ENCODE data around the gene MCL1. TPM values are rescaled to one million over a fixed set of nuclear protein-coding genes. Genes with fewer than 3 reads are reported as not detected.

The MCL1 gene
- total and polyA plus RNA-seq, 2 of the 13 experiments (the other 11 are each of a cell fraction or from before 2014, with no cell fraction given), result 69.5 to 125 TPM

DNA sequence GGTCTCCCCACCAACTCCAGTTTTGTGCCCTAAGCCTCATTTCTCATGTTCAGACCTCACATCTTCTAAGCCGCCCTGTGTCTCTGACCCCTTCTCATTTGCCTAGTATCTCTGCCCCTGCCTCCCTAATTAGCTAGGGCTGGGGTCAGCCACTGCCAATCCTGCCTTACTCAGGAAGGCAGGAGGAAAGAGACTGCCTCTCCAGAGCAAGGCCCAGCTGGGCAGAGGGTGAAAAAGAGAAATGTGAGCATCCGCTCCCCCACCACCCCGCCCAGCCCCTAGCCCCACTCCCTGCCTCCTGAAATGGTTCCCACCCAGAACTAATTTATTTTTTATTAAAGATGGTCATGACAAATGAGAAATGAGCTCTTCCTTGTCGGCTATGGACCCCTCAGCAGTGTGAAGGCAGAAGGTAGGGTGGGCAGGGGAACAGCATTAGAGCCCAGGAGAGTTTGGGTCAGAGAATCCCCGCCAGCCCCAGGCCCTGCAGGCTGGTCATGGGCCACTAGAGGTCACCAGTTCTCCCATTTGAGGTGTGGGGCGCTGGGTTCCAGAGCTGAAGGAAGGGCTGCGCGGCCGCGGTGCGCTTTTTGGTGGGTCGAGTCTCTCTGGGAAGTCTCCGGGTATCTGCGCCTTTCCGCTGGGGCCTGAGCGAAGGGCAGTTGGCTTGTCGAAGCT, 18.7 kb downstream of the MCL1 start (continued):
- no peak for TF ChIP-seq MTF1 (CRISPR knock-in tag; IDR thresholded peaks at IDR 0.05)
- 0 out of 2 replicates have a peak, but pooled peaks have one; percentile 7 for TF ChIP-seq SATB2 (CRISPR knock-in tag; IDR thresholded peaks at IDR 0.05)
- no peak for TF ChIP-seq SIX4 (CRISPR knock-in tag; IDR thresholded peaks at IDR 0.05)
- TF ChIP-seq, protein P1, sequence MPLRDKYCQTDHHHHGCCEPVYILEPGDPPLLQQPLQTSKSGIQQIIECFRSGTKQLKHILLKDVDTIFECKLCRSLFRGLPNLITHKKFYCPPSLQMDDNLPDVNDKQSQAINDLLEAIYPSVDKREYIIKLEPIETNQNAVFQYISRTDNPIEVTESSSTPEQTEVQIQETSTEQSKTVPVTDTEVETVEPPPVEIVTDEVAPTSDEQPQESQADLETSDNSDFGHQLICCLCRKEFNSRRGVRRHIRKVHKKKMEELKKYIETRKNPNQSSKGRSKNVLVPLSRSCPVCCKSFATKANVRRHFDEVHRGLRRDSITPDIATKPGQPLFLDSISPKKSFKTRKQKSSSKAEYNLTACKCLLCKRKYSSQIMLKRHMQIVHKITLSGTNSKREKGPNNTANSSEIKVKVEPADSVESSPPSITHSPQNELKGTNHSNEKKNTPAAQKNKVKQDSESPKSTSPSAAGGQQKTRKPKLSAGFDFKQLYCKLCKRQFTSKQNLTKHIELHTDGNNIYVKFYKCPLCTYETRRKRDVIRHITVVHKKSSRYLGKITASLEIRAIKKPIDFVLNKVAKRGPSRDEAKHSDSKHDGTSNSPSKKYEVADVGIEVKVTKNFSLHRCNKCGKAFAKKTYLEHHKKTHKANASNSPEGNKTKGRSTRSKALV (CRISPR knock-in tag; IDR thresholded peaks at IDR 0.05), result peak; percentile 89
- TF ChIP-seq SP2 (CRISPR knock-in tag; IDR thresholded peaks at IDR 0.05), result no peak
- TF ChIP-seq RORA (CRISPR knock-in tag; IDR thresholded peaks at IDR 0.05), result no peak
- TF ChIP-seq, protein P2, sequence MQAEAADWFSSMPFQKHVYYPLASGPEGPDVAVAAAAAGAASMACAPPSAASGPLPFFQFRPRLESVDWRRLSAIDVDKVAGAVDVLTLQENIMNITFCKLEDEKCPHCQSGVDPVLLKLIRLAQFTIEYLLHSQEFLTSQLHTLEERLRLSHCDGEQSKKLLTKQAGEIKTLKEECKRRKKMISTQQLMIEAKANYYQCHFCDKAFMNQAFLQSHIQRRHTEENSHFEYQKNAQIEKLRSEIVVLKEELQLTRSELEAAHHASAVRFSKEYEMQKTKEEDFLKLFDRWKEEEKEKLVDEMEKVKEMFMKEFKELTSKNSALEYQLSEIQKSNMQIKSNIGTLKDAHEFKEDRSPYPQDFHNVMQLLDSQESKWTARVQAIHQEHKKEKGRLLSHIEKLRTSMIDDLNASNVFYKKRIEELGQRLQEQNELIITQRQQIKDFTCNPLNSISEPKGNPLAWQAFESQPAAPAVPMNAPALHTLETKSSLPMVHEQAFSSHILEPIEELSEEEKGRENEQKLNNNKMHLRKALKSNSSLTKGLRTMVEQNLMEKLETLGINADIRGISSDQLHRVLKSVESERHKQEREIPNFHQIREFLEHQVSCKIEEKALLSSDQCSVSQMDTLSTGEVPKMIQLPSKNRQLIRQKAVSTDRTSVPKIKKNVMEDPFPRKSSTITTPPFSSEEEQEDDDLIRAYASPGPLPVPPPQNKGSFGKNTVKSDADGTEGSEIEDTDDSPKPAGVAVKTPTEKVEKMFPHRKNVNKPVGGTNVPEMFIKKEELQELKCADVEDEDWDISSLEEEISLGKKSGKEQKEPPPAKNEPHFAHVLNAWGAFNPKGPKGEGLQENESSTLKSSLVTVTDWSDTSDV (CRISPR knock-in tag; IDR thresholded peaks at IDR 0.05), result peak; percentile 33; the same call in 1 of the 2 replicates
- TF ChIP-seq ZNF564 (CRISPR knock-in tag; IDR thresholded peaks at IDR 0.05), result 0 out of 2 replicates have a peak, but pooled peaks have one; percentile 12
- peak; percentile 43 for TF ChIP-seq XRCC5 (optimal IDR thresholded peaks at IDR 0.05; ENCODE audit: low read length)
- no peak for TF ChIP-seq ZNF543 (CRISPR knock-in tag; IDR thresholded peaks at IDR 0.05)
- TF ChIP-seq, protein P3, sequence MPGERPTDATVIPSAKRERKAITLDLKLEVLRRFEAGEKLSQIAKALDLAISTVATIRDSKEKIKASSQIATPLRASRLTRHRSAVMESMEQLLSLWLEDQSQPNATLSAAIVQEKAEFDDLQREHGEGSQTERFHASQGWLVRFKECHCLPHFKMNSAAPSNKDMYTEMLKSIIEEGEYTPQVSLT (CRISPR knock-in tag; IDR thresholded peaks at IDR 0.05; ENCODE audit: borderline replicate concordance, low read depth), result peak; percentile 49; the same call in 1 of the 2 replicates
- TF ChIP-seq ELF1 (CRISPR knock-in tag; IDR thresholded peaks at IDR 0.05), result 0 out of 2 replicates have a peak, but pooled peaks have one; percentile 6
- TF ChIP-seq ZMYM3 (CRISPR knock-in tag; IDR thresholded peaks at IDR 0.05), result no peak
- TF ChIP-seq KDM2A (CRISPR knock-in tag; IDR thresholded peaks at IDR 0.05; ENCODE audit: borderline replicate concordance, low read depth), result peak; percentile 72; the same call in 1 of the 2 replicates
- no peak for TF ChIP-seq TSC22D2 (CRISPR knock-in tag; IDR thresholded peaks at IDR 0.05; ENCODE audit: borderline replicate concordance)
- 0 out of 2 replicates have a peak, but pooled peaks have one; percentile 17 for TF ChIP-seq MEF2D (CRISPR knock-in tag; IDR thresholded peaks at IDR 0.05)
- no peak for TF ChIP-seq ZEB1 (IDR thresholded peaks at IDR 0.05; ENCODE audit: insufficient replicate concordance, low read depth)
- no peak for TF ChIP-seq ZNF614 (CRISPR knock-in tag; IDR thresholded peaks at IDR 0.05; ENCODE audit: borderline replicate concordance)
- no peak for TF ChIP-seq GTF2F1 (IDR thresholded peaks at IDR 0.05; ENCODE audit: low read length)
- TF ChIP-seq ZZZ3 (CRISPR knock-in tag; IDR thresholded peaks at IDR 0.05; ENCODE audit: borderline replicate concordance), result no peak
- TF ChIP-seq ZBTB20 (CRISPR knock-in tag; IDR thresholded peaks at IDR 0.05; ENCODE audit: borderline replicate concordance, low read depth), result 0 out of 2 replicates have a peak, but pooled peaks have one; percentile 77
- no peak for TF ChIP-seq ZNF282 (IDR thresholded peaks at IDR 0.05; ENCODE audit: partially characterized antibody)
- TF ChIP-seq, protein P4, sequence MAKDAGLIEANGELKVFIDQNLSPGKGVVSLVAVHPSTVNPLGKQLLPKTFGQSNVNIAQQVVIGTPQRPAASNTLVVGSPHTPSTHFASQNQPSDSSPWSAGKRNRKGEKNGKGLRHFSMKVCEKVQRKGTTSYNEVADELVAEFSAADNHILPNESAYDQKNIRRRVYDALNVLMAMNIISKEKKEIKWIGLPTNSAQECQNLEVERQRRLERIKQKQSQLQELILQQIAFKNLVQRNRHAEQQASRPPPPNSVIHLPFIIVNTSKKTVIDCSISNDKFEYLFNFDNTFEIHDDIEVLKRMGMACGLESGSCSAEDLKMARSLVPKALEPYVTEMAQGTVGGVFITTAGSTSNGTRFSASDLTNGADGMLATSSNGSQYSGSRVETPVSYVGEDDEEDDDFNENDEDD (CRISPR knock-in tag; IDR thresholded peaks at IDR 0.05; ENCODE audit: borderline replicate concordance), result 0 out of 2 replicates have a peak, but pooled peaks have one; percentile 21
